HFFc6 (cell line): ENCODE data around the gene PPP3R2. TPM values are rescaled to one million over a fixed set of nuclear protein-coding genes. Genes with fewer than 3 reads are reported as not detected.

ENCODE experiments used
- DNase-seq: peaks from one replicate; pipeline ENCODE4 v3.0.0-alpha.2; 2018
- H3K27ac Mint-ChIP-seq: 2 replicates; pipeline ENCODE4 v1.8.0; 2020; ENCODE audit warnings: mild to moderate bottlenecking, mixed read lengths
- H3K27me3 Mint-ChIP-seq: 2 replicates; pipeline ENCODE4 v1.8.0; 2021; ENCODE audit warnings: mild to moderate bottlenecking, moderate library complexity, mixed read lengths; ENCODE audit not compliant: insufficient read depth
- H3K36me3 Mint-ChIP-seq: 2 replicates; pipeline ENCODE4 v1.8.0; 2021; ENCODE audit warnings: low read depth, mixed read lengths
- H3K4me1 Mint-ChIP-seq: 2 replicates; pipeline ENCODE4 v1.8.0; 2020; ENCODE audit warnings: low read depth, mixed read lengths
- H3K4me3 Mint-ChIP-seq: 2 replicates; pipeline ENCODE4 v1.8.0; 2020; ENCODE audit warnings: mild to moderate bottlenecking, moderate library complexity, mixed read lengths
- H3K9me3 Mint-ChIP-seq: 2 replicates; pipeline ENCODE4 v1.8.0; 2020; ENCODE audit warnings: mild to moderate bottlenecking, mixed read lengths
- total RNA-seq, 6 experiments: library from RNA; stranded (reverse); fragmentation: NEBNext Ultra II Directional; extraction: Animal tissue kit (Norgen Biotek cat#: 25700); gene quantifications; 2 replicates in 1 of 6; 3 replicates in 5 of 6; pipeline ENCODE4 v1.2.3, GENCODE V29; 2021
- TF ChIP-seq, protein P1 (sequence below): fragments of 200-600 bp; sonication (generic); IDR thresholded peaks from 2 replicates; pipeline ENCODE4 v1.5.0; 2021; ENCODE audit warnings: antibody characterized with exemption, mild to moderate bottlenecking

PPP3R2 gene
- total RNA-seq, 6 experiments from 2014 or later: not detected

DNA sequence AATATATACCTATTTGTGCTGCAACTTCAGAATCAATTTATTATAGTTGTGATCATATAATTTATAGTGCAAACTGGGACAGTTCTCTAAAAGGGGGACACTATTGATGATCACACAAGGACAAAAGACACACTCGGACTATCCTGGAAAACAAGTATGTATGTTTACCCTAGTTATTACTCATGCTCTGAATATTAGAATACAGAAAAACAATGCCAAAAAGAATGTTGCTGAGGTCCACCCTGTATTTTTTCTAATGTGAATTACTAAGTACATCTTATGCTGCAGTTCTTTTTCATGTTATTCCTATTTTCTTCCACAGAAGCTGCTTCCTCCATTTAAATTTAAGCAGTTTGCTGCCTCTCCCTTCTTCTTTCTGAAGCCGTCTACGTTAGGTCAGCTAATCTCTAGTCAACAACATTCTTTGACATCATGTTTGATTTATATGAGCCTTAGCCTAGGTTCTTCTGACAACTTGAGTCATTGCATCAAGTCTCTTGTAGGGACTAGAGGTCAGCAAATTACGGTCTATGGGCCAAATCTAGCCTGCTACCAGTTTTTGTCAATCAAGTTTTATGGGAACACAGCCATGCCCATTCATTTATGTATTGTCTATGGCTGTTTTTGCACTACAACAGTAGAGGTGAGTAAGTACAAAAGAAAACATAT is 40.1 kb upstream of the PPP3R2 start:
- H3K4me3 Mint-ChIP-seq: no peak overlapping the region
- TF ChIP-seq, protein P1, sequence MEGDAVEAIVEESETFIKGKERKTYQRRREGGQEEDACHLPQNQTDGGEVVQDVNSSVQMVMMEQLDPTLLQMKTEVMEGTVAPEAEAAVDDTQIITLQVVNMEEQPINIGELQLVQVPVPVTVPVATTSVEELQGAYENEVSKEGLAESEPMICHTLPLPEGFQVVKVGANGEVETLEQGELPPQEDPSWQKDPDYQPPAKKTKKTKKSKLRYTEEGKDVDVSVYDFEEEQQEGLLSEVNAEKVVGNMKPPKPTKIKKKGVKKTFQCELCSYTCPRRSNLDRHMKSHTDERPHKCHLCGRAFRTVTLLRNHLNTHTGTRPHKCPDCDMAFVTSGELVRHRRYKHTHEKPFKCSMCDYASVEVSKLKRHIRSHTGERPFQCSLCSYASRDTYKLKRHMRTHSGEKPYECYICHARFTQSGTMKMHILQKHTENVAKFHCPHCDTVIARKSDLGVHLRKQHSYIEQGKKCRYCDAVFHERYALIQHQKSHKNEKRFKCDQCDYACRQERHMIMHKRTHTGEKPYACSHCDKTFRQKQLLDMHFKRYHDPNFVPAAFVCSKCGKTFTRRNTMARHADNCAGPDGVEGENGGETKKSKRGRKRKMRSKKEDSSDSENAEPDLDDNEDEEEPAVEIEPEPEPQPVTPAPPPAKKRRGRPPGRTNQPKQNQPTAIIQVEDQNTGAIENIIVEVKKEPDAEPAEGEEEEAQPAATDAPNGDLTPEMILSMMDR: no peak
- no peaks in the 10 kb centered on the region for H3K36me3 Mint-ChIP-seq
- no peaks in the 10 kb centered on the region; the same call in 1 of the 2 replicates for H3K9me3 Mint-ChIP-seq
- H3K4me1 Mint-ChIP-seq: no peaks in the 10 kb centered on the region
- no peak for DNase-seq
- no peak overlapping the region for H3K27ac Mint-ChIP-seq
- H3K27me3 Mint-ChIP-seq: peaks cover 2% of the 10 kb centered on the region; the same call in 1 of the 2 replicates

DNA sequence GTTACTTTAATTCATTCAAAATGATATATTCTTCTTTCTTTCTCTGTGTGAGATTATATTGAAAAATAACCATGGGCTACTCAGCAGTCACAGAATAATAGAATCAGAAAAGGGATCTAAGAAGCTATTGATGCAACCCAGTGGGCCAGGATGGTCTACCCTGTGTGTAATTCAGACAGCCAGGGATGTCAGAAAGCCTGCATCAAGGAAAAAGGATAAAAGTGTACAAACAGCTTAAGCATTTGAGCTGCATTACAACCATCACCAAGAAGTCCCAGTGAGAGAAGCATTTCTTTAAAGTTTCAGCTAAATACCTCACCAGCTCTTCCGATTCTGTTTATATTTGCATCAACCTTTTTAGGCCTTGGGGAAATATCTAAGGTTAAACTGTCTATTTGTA is 37.8 kb upstream of the PPP3R2 start:
- Mint-ChIP-seq H3K27me3 (peaks cover 2% of the 10 kb centered on the region; the same call in 1 of the 2 replicates), H3K36me3 (no peaks in the 10 kb centered on the region), H3K9me3 (no peaks in the 10 kb centered on the region; the same call in 1 of the 2 replicates), H3K27ac (no peak overlapping the region), H3K4me1 (no peaks in the 10 kb centered on the region), H3K4me3 (no peak overlapping the region)
- DNase-seq: no peak
- TF ChIP-seq, protein P1: no peak

DNA sequence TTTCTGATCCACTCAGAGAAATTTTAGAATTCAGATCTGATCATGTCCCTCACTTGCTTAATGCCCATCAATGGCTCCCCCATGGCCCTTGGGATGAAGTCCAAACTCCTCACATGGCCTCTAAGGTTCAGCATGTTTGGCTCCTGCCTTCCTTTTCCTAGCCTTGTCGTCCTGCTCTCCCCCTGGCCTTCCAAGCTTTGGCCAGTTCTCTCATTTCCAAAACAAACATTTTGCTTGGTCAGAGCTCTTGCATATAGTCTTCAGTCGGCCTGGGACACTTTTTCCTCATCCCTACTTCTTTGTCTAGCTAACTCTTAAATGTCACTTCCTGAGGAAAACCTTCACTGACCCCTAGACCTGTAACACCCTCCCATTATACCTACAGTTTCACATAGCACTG is 37.1 kb upstream of the PPP3R2 start:
- Mint-ChIP-seq H3K27ac (no peak overlapping the region), H3K36me3 (no peaks in the 10 kb centered on the region), H3K4me1 (no peaks in the 10 kb centered on the region), H3K9me3 (no peaks in the 10 kb centered on the region; the same call in 1 of the 2 replicates), H3K4me3 (no peak overlapping the region), H3K27me3 (peaks cover 2% of the 10 kb centered on the region; the same call in 1 of the 2 replicates)
- TF ChIP-seq, protein P1: no peak
- no peak for DNase-seq

DNA sequence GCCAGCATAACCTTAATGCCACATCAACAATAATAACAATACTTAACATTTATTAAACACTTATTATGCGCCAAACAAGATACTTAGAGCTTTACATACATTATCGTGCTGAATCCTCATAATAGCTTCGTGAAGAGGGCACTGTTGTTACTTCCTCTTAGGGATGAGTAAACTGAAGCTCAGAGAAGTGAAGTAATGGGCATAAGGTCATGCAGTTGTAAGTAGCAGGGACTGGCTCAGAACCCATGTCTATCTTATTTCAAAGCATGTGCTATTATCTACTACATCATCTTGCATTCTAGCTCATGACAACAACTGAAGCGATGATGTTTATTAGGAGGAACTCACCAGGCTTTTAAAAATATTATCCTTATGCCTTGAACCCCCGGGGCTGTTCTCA is 34.9 kb upstream of the PPP3R2 start:
- no peaks in the 10 kb centered on the region for H3K36me3 Mint-ChIP-seq
- no peaks in the 10 kb centered on the region for H3K4me1 Mint-ChIP-seq
- H3K4me3 Mint-ChIP-seq: no peak overlapping the region
- TF ChIP-seq, protein P1: no peak
- H3K27me3 Mint-ChIP-seq: peaks cover 2% of the 10 kb centered on the region; the same call in 1 of the 2 replicates
- H3K9me3 Mint-ChIP-seq: no peaks in the 10 kb centered on the region; the same call in 1 of the 2 replicates
- DNase-seq: no peak
- H3K27ac Mint-ChIP-seq: no peak overlapping the region

DNA sequence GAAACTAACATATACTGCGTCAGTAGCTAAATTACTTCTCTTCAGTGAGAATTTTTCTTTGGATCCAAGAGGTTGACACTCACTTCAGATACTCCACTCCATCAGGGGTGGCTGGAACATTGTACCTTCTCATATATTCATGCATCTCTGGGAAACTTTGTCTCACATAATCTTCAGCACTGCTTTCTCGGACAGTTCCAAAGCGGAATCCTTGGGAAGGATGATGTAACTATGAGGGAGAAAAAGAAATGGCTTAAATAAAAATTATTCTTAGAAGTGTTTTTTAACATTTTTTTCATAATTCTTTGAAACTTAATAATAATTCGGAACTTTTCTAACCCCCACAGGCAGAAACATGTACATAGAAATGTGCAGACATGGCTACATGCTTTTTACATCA is 33.4 kb upstream of the PPP3R2 start:
- Mint-ChIP-seq H3K36me3 (no peaks in the 10 kb centered on the region), H3K27me3 (peaks cover under 1% of the 10 kb centered on the region; the same call in 1 of the 2 replicates), H3K27ac (no peak overlapping the region), H3K4me1 (no peaks in the 10 kb centered on the region), H3K9me3 (no peaks in the 10 kb centered on the region; the same call in 1 of the 2 replicates), H3K4me3 (no peak overlapping the region)
- TF ChIP-seq, protein P1: no peak
- no peak for DNase-seq
